Germinal center (tissue), 1 donor: Measurements from ENCODE around the gene NDUFA7.
"Not testable (repeated sequence)": the region's sequence is repeated elsewhere in the genome, so short reads cannot be mapped to it uniquely, and the experiment has no call there.

ENCODE experiments used
- DNase-seq: peaks from one replicate; pipeline ENCODE4 v3.0.0; 2012; ENCODE audit warnings: mixed read lengths, low spot score

Gene NDUFA7

DNA sequence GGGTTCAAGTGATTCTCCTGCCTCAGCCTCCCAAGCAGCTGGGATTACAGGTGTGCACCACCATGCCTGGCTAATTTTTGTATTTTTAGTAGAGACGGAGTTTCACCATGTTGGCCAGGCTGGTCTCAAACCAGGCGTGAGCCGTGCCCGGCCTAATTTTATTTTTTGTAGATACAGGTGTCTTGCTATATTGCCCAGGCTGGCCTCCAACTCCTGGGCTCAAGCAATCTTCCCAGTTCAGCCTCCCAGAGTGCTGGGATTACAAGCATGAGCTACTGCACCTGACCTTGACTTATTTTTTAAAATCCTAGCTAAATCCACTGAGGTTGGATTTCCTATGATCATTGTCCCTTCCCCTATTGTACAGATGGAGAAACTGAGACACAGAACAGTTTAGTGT lies 20.3 kb upstream of the NDUFA7 start:
- DNase-seq: not testable (repeated sequence)

DNA sequence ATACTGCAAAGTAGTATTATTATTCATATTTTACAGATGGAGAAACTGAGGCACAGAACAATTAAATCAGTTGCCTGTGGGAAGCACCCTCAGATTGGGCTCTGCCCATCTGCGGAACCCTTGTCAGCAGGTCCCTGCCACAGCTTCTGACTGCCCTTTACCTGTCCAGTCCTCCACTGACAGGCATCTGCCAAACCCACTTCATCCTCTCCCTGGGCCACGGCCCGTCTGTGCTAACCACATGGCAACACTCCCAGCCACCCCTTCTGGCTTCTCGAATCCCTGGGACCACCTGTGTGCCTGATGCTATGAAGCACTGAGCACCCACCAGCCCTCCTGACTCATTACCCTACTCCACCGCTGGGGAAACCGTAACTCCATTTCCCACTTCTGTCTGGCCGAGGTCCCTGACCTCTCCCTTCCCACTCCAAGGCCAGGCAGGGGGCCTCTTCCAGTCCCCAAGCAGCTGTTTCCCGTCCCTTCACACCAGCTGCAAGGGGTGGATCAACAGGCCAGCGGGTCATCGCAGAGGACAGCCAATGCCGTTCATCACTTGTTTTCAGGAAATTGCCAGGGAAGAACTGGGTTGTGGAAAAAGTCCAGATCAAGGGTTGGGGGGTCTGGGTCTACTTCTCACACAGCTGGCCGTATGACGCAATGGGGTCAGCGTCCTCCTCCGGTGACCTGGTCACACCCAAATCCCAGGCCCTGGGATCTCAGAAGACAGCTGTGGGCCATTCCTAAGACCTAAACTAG lies 19.3 kb upstream of the NDUFA7 start:
- DNase-seq: no peak

DNA sequence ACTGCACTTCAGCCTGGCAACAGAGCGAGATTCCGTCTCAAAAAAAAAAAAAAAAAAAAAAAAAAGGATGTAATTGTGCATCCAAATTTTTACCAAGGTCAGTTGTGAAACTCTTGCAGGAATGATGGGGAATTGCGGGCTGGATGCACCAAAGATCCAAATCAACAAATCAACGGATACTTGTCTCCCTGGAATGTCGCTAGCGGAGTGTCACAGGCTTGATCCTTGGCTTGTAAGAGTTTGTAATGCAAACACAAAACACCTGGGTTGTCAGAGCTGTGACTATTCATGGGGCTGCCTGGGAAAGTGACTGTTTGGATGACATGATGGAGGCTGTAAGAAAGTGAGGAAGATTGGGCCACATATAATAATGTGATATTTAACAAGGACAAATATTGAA lies 17.7 kb upstream of the NDUFA7 start:
- DNase-seq: no peak

DNA sequence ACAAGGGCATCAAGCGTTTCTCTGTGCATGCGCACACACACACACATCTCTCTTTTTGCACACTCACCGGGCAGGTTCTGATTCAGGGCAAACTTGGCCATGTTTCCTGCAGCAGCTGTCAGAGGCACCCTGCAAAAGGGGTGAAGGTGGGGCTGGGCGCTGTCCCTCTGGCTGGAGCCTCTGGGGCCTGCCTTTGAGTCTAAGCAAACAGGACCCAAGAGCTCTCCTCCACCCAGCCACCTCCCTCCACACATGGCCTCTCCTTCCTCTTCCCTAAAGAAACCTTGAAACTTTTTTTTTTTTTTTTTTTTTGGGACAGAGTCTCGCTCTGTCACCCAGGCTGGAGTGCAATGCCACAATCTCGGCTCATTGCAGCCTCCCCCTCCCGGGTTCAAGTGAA lies 16.6 kb upstream of the NDUFA7 start:
- no peak for DNase-seq

DNA sequence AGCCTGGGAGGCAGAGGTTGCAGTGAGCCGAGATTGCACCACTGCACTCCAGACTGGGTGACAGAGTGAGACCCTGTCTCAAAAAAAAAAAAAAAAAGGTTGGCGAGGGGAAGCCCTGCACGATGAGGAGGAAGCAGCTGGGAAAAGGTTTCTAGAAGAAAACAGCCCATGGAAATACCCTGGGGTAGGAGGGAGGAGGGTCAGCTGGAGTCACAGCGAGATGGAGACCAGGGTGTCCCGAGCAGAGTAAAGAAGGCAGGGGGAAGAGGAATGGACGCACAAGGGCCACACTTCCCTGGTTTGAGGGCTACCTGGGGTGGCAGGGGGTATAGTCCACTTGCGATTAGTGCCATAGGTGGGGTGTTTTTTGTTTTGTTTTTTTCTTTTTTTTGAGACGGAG lies 15.5 kb upstream of the NDUFA7 start:
- no peak for DNase-seq

DNA sequence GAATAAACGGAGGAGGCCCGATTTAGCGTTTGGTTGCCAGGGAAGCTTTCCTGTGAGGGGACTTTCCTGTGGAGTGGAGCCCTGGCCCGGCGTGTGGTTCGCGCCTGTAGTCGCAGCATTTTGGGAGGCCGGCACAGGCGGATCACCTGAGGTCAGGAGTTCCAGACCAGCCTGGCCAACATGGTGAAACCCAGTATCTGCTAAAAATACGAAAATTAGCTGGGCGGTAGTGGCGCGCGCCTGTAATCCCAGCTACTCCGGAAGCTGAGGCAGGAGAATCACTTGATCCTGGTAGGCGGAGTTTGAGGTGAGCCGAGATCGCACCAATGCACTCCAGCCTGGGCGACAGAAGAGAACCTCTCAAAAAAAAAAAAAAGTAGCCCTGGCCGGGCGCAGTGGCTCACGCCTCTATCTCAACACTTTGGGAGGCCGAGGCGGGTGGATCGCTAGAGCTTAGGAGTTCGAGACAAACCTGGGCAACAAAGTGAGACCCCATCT lies 14.9 kb upstream of the NDUFA7 start:
- DNase-seq: no peak

DNA sequence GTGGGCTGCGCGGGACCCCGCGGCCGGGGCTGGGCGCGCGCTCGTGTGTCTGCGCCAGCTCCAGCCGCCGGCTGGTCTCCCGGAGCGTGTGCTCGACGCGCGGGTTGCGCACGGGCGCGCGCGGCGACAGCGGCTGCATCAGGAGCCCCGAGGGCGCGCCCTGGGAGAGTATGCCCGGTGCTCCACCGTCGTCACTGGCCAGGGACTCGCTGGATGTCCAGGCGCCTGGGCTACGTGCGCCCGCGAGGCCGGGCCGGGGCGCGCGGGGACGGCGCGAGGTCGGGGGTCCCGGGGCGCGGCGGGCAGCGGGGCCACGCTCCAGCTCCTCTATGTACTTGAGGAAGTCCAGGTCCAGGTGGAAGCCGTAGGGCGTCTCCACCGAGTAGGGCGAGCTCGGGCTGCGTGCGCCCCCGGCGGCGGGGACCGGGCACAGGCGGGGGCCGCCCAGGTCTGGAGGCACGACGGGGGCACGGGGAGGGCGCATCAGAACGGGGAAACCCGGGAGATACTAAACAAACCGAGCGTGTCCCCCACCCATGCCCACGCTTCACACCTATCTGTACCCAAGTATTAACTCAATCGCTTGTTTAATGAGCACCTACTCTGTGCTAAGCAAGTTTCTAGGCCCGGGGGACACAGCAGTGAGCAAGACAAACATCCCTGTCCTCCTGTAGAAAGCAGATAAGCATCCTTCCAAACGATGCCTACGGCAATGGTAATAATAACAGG lies 14.3 kb upstream of the NDUFA7 start:
- DNase-seq: peak; percentile 47

DNA sequence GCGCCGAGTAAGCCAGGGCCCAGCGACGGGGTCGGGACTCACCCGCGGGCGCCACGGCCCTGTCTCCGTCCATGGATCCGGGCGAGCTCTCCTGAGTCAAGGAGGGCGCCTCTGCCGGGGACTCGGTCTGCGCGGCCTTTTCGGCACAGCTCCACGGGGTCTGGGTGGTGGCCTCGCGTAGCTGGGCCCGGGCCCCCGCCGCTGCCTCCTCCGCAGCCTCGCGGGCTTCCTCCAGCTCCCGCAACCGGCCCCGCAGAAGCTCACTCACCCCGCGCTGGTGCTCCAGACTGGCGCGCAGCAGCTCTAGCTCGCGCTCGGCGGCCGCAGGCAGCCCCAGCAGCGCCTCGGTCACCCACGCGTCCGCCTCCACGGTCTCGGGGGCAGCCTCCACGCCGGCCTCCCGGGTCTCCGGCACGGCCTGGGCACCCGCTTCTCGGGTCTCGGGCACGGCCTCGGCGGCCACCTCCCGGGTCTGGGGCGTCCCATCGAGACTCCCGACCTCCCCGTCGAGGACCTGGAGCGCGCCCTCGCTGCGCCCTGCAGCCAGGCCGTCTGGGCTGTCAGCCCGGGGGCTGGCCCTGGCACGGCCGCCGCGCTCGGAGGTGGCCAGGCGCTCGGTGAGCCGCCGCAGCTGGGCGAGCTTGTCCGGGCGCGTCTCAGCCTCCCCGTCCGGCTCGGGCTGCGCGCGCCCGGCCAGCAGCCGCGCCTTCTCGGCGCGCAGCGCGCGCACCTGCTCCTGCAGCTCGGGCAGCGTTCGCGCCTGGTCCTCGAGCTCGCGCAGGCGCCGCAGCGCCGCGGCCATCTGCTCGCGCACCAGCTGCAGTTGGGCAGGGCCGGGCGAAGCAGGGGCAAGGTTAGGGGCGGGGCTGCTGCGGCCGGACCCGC lies 13.5 kb upstream of the NDUFA7 start:
- peak; percentile 51 for DNase-seq

DNA sequence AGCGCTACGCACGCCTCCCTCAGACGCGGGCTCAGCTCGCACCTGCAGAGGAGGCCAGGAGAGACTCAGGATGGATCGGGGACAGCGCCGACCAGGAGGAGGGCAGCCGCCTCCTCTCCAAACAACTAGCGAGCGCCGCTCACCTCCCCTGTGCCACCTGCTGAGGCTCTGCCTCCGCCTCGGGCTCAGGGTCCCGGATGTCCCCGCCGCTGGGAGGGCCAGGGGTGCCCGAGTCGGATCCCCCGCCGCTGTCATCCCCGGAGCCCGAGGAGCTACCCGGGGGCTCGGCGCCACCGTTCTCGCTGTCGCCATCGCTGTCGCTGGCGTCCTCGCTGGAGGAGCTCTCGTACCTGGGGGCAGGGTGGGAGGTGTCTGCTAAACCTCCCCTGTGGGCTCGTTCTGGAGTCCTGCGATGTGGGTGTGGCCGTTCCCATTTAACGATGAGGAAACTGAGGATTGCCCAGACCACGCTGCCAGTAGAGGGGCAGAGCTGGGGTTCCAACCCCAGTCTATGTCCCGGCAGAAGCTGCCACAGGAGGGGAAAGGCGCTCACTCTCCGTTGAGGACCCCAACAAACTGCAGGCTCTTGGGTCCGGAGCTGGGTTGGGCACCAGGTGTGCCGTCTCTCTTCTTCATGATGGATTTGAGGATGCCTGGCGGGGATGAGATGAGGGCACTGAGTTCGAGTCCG lies 12.7 kb upstream of the NDUFA7 start:
- no peak for DNase-seq

DNA sequence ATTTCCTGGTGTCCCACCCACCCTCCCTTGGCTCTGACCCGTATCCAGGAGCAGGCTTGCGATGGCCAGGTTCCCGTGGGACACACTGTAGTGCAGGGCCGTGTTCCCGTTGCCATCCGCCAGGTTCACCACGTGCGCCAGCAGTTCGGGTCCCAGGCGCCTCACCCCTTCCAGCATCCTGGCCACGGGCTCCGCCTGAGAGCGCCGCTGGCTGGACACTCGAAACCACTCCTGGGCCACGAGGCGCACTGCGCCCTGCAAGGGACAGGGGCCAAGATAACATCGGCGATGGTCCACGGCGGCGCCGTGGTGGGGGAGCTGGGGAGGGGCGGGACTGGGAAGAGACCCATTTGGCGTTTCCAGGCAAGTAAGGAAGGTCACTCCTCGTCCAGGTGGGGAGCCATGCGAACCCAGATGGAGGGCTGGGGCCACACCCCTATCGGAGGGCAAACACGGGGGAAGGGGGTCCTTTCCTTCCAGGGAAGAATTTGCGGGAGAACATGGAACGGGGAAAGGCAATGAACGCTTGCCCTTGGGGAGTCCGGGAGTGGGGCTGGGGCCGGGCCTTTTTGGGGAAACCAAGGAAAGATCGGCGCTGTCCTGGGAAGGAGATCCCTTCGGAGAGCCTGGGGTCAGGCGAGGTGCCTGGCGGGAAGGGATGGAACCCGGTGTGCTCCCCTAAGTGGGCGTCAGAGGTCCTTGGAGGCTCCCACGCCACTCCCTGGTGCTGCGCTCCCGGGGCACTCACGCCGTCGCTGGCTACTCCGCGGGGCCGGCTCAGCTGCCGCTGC lies 12.0 kb upstream of the NDUFA7 start:
- no peak for DNase-seq

DNA sequence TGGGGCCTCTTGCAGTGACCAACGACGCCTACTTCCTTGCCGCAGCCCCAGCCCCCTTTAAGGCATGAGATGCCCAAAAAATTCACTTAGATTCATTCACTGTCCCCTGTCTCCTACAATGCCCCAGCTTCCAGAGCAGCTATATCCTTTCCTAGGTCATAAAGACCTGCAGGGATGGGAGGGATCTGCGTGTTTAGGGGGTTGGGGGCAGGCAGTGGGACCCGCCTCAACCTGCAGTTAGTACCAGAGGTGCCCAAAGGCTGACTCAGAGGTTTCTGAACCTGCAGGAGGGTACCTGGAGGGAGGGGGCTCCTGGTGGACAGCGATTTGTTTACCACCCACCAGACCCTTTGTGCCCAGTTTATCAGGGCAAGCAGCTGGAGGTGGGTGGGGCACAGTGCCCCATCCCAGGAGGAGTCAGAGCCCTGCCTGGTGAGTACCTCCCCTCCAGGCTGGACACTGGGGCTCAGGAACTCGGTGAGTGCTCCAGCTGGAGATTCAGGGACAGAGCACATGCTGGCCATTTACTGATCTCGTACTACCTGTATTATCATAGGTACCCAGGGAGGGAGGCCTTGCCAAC lies 10.2 kb upstream of the NDUFA7 start:
- DNase-seq: no peak

DNA sequence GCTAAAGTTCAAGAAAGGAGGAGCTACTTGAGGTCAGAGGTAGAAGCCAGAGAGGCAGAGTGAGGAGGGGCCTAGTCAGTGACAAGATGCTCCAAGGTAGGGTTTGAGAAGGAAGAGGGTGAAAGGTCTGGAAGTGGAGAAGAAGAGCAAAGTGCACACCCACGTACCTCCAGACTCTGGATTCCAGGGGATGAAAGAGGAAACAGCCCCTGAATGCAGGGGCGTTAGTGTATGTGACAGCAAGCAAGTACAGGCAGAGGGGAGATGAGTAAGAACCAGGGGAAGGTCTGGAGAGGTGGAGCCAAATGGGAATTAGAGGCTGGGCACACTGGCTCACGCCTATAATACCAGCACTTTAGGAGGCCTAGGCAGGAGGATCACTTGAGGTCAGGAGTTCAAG lies 8.8 kb upstream of the NDUFA7 start:
- peak; percentile 1 for DNase-seq

DNA sequence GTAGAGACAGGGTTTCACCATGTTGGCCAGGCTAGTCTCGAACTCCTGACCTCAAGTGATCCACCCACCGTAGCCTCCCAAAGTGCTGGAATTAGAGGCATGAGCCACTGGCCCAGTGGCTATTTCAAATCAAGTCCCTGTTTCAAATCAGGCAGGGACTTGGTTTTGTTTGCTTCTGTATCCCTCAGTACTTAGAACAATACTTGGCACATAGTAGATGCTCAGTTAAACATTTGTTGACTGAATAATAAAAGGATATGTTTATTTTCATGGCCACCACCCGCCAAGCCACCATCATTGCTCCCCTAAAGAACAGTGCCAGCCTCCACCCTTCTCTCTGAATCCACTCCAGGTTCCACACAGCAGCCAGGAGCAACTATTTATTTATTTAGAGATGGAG lies 4.3 kb upstream of the NDUFA7 start:
- DNase-seq: no peak

DNA sequence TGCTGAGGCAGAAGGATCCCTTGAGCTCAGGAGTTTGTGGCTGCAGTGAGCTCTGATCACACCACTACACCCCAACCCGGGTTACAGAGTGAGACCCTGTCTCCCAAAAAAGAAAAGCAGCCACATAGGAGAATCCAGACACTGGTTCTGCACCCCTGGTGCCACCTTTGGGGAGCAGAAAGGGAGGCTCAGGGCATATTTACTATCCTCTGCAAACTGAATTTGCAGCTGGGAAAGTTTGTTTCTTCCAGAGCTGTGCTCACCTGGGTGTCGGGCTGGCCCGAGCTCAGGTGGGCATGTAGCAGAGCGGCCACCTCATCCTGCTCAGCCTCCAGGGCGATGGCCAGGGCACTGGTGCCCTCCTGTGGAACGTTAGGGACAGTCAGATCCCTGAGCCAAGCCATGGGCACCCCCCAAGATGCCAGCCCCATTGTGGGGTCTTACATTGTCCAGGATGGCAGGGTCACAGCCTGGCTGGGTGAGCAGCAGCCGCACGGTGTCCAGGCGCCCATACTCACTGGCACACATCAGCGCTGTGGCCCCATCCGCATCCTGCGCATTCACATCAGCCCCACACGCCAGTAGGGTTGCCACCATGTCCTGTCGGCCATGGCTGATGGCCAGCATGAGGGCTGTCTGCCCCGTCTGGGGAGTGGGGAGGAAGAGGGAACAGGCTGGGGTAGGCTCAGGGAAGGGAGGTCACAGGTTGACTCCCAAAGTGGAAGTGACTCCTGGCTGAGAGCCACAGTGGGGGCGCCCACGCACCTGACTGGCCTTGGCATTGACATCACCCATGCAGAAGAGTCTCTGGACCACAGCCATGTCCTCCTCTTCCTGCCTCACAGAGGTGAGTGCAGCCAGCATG lies 3.2 kb upstream of the NDUFA7 start:
- DNase-seq: no peak

DNA sequence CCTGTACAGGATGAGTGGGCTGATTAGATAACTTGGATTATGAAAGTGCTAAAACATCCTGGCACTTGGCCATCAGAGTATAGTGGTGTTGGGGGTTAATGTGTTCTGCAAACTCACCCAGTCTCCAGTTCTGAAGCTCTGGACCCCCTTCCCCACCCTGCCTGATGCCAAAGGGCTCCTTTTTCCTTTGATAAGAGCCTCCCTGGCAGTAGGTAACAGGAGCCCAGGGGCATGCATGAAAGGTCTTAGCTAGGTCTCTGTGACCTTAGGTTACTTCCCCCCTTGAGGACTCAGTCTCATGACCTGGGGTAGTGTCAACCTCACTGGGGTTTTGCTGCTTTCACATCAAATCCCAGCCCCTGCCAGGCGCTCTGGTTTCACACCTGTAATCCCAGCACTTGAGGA lies 2.6 kb upstream of the NDUFA7 start:
- no peak for DNase-seq

DNA sequence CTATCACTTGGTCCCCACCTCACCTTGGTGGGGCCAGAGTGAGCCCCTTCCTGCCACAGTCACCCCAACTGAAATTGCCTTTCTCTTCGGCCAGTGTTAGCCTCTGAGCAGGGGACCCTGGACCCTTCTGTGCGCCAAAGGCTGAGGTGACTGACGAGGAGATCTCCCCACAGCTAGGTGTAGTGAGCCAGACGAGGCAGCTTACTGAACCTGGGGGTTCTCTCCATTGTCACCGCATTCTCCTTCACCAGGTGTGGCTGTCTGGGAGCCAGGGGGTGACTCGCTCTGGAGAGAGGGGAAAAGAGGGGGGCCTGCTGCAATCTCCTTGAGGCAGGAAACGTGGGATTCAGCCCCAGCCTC lies 1.4 kb upstream of the NDUFA7 start:
- DNase-seq: no peak

DNA sequence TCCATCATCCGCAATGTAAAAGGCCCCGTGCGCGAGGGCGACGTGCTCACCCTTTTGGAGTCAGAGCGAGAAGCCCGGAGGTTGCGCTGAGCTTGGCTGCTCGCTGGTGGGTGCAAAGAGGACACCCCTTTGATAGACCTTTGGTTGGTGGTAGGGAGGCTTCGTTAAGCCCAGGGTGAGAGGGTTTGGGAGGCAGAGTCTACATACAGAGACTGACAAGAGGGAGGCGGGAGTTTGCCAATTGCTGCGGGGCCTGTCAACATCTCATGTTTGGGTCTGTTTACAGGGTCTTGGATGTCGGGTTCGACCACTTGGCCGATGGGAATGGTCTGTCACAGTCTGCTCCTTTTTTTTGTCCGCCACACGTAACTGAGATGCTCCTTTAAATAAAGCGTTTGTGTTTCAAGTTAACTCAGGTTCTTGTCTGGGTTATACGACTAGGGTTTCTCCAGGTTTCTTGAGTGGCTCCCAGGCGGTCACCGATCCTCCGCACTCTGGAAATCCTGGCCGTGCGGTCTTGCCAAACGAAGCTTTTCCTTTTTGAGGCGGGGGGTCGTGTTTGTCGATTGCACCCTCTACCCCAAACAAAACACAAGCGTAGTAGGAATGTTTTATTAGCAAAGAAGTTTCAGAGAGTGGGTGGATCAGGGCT lies 937 bp upstream of the NDUFA7 start:
- DNase-seq: no peak

DNA sequence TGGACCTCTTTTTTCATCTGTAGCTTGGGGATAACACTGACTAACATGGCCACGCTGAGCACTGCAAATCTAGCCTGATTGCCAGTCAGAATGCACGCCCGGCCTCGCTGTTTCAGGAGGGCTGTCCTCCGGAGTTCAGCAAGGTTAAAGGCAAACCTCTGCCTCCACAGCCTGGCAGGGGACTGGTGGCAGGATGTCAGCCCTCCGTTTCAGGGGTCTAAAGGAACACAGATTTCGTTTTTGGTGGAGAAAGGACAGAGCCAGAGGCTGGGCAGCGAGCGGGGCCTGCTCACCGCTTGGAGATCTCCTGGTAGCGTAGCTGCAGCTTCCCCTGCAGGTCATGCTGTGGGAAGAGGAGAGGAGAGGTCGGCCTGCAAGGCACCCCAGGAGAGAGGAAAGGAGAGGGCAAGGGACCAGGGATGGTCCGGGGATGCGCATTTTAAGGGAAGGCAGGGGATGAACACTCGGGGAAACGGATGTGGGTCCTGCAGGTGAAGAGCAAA lies 560 bp downstream of the NDUFA7 start:
- DNase-seq: no peak
